CD4-positive, alpha-beta T cell treated with Interferon alpha-2 for 1 hour (primary cell): ENCODE data around the gene DCHS2.

Source experiments
- DNase-seq, 2 donors: peaks; one replicate each; pipeline ENCODE4 v3.0.0-alpha.2; 2020 to 2022

Gene DCHS2

GRCh38 chr4:154184238-154184637 is 307.4 kb downstream of the DCHS2 start:
- no peak for DNase-seq

DNA sequence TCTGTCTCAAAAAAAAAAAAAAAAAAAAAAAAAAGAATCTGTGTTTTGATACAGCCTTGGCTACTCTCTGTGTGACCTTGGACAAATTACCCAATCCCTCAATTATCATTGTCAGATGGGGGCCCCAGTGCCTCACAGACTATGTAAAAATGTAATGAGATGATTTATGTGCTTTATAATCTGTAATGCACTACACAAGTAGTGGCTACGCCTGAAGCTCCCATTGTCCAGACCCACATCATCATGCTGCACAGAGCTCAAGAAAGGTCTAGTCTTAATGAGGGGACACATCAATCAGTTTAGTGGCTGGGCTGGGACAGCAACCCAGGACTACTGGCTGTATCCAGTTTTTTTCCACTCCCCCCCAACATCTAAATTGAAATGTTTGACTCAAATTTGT is 308.3 kb downstream of the DCHS2 start:
- no peak for DNase-seq
